Cardiac septum (tissue), 1 donor: ENCODE results near the gene GSG1L. TPM values are rescaled to one million over a fixed set of nuclear protein-coding genes. Genes with fewer than 3 reads are reported as not detected.

Source experiments
- DNase-seq: peaks from one replicate; pipeline ENCODE4 v3.0.0-alpha.2; 2020; ENCODE audit warnings: low spot score
- intact Hi-C: fragments of 100-400 bp; cut with DNase I; formaldehyde crosslinking; loops from one replicate; pipeline ENCODE4 v1.14.0; 2022
- long read RNA-seq: library from polyadenylated mRNA; unstranded; transcript quantifications from one replicate; pipeline ENCODE4 v2.0.0, GENCODE V29; 2021
- total RNA-seq: library from RNA; stranded (reverse); fragmentation: NEBNext Ultra II Directional; extraction: Animal tissue kit (Norgen Biotek cat#: 25700); gene quantifications from one replicate; pipeline ENCODE4 v1.2.1, GENCODE V29; 2021
- donor health status: DM: no; HTN: no; CAD: no.

The GSG1L gene
- total RNA-seq = 8.0 TPM
- long read RNA-seq, full-length matches to known transcripts = 4 of 10 reads
- long read RNA-seq, partial matches to known transcripts = 1 of 10 reads
- long read RNA-seq, other reads (novel, unspliced or antisense) = 5 of 10 reads

- DNase-seq = no peak
- intact Hi-C loops = loop anchor here (2.0 kb wide), 1 partner anchor 91 kb away; no protein-coding TSS in a partner anchor
Observed at GRCh38 chr16:28063591-28064061, at the start of gene GSG1L. Gene GSG1L (minus strand): TSS chr16:28063714. CDS start chr16:28063424, 290 bp downstream.

DNA sequence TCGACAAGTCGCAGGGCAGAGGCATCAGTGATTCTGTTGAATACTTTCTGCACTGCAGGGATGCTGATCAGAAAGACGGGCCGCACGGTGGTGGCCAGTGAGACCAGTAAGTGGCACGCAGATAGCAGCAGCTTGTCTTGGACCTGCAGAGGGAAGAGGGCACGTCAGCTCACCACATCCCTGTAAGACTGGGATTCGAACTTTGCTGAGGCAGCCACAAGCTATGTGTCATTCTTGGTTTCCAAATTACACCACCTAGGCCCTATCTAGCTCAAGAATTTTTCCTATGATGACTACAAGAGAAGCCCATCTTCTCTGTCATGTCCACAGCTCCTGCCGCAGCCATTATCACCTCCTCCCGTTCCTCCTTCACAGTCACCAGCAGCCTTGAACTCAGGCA, 49.4 kb upstream of the GSG1L start:
- DNase-seq = no peak
- intact Hi-C loops = no loop called here

DNA sequence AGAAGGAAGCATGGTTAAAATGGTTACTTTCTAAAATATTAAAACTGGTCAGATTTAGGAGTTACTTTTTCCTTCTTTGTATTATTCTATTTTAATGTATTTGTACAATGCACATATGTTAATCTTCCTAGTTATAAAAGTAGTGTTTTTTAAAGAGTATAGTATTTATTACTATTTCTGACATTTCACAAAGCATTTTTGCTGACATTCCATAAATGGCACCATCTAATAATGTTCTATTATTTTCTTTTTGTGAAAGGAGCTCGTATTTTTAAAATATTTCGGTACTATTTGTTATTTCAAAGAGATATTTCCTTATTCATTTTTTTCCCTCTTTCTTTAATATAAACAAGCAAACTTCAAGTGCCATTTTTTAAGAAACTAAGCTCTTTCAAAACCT, 47.5 kb upstream of the GSG1L start:
- DNase-seq = no peak
- intact Hi-C loops = no loop called here

- DNase-seq = no peak
- intact Hi-C loops = no loop called here
Observed at GRCh38 chr16:28110479-28110878, 47.0 kb upstream of the GSG1L start.

DNA sequence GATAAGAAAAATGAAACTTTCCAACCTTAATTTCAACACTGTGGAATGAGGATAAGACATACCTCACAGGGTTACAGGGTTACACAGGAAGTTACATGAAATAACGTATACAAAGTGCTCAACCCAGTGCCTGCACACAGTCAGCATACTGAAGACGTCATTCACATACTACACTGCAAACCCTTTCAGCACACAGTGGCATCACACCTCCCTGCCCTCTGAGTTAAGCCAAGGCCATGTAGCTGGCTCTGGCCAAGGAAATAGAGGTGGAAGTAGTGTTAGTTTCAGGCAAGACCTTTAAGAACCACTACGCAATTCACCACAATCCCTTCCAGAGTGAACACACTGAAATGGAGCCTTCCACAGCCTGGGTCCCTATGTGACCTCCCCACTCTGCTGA, 46.6 kb upstream of the GSG1L start:
- intact Hi-C loops = no loop called here
- DNase-seq = no peak

- intact Hi-C loops = no loop called here
Observed at GRCh38 chr16:28108590-28109247, 45.2 kb upstream of the GSG1L start.

DNA sequence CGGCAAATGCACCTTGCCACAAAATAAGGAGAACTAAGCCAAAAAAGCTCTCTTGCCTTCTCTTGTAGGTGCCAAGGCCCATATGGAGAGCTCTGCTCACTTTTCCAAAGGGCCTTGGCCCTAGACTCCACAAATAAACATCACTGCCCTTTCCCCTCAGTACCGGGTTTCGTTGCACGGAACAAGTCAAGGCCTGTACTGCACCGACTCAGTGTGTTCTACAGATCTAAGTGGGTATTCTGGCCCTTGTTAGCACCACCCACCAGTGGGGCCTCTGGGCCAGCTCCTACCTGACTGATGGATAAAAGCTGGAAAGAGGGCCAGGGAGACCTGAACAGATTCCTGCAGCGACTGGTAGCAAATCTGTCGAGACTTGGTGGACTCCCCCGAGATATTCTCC, 43.7 kb upstream of the GSG1L start:
- no peak for DNase-seq
- intact Hi-C loops = no loop called here

More at GRCh38 chr16:28108590-28109247, 45.2 kb upstream of the GSG1L start:
- DNase-seq = no peak

- no peak for DNase-seq
- intact Hi-C loops = no loop called here
Observed at GRCh38 chr16:28106467-28107215, 43.1 kb upstream of the GSG1L start.

- intact Hi-C loops = no loop called here
- no peak for DNase-seq
Observed at GRCh38 chr16:28105954-28106353, 42.4 kb upstream of the GSG1L start.

DNA sequence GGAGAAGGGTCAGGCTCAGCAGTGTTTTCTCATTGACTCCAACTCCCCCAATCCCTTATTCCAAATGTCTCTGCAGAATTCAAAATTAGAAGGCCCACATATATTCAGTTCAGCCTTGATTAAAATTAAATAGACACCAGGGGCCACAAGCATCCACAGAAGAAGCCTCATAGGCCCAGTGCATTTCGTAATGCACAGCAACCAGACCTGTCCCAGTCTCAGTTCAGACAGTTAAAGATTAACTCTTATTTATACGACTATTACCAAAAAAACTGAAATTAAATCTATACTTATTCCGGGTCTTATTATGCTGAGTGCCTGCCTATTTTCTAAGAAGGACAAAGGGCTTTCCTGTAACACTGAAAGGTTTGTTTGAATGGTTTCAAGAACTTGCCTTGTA, 41.8 kb upstream of the GSG1L start:
- no peak for DNase-seq
- intact Hi-C loops = no loop called here

DNA sequence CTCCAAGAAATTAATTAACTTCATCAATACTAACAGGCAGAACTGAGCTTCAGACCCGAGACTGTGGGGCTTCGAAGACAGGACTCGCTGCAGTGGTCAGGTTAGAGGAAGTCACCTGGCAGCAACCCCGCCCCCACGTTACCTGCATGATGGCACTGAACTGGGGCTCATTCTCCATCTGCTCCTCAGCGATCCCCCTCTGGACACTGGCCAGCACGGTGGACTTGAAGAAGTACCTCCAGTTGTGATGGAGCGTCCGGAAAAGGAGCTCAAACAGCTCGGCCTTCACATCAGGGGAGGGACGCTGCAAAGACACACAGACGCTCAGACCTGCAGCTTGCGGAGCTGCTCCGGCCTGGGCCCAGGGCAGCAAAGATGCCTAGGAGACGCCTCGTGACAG, 40.9 kb upstream of the GSG1L start:
- intact Hi-C loops = no loop called here
- no peak for DNase-seq

GRCh38 chr16:28103516-28104170, 40.1 kb upstream of the GSG1L start:
- no peak for DNase-seq
- intact Hi-C loops = no loop called here

DNA sequence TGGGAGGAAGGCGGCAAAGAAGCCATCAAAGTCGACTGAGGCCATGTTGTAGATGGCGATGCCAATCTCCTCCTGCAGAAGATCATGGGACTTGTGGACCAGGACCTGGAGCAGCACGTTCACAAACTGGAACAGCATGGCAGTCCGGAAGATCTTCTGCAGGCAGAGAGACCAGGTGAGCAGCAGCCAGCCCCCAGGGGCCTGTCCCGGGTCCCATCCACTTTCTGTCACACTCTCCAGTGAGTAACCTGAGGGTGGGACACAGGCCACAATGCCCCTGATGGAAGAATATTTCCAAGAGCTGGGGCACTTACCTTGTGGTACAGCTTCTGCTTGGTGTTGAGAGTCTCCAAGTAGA, 38.0 kb upstream of the GSG1L start:
- DNase-seq = no peak
- intact Hi-C loops = no loop called here

- peak; percentile 63 for DNase-seq
- intact Hi-C loops = no loop called here
Observed at GRCh38 chr16:28100810-28101532, 37.5 kb upstream of the GSG1L start.

DNA sequence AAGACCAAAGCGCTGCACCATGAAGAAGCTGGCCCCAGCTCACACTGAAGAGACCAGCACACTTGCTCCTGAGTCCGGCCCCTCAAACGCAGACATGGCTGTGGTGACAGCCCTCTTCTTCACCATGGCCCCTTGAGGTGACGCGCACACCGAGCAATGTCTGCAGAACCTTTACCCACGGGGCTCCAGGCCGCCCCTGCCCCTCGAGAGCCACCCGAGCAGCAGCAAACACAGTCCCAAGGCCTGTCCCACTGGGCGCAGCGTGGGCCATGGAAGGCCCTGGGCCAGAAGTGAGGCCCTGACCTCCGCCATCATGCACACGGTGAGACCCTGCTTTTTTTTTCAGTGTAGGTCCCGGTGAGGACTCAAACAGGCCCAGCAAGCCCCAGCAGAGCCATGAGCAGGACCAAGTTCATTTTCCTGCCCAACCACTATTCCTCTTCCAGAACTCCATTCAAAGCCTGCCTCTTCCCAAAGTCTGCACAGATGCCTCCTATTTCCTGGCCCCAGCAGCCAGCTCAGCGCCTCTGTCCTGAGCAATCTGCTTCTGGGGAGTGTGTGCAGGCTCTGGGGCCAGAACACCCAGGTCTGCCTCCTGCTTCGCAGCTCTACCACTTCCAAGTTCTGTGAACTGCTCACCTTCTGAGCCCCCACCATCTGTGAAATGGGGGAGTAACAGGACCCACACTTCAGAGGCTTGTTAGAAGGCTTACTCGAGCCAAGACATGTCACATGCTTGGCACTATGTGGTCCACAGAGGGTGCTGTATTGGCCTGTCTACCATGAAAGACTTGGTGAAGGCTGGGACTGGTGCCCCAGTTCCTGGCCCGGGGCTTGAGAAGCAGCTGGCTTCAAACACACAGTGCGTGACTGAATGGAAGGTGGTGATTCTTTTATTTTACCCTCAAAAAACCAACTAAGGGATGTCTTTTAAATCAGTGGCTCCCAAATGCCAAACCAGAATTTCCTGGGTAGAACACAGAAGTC, 35.7 kb upstream of the GSG1L start:
- peak; percentile 63 for DNase-seq
- intact Hi-C loops = no loop called here

DNA sequence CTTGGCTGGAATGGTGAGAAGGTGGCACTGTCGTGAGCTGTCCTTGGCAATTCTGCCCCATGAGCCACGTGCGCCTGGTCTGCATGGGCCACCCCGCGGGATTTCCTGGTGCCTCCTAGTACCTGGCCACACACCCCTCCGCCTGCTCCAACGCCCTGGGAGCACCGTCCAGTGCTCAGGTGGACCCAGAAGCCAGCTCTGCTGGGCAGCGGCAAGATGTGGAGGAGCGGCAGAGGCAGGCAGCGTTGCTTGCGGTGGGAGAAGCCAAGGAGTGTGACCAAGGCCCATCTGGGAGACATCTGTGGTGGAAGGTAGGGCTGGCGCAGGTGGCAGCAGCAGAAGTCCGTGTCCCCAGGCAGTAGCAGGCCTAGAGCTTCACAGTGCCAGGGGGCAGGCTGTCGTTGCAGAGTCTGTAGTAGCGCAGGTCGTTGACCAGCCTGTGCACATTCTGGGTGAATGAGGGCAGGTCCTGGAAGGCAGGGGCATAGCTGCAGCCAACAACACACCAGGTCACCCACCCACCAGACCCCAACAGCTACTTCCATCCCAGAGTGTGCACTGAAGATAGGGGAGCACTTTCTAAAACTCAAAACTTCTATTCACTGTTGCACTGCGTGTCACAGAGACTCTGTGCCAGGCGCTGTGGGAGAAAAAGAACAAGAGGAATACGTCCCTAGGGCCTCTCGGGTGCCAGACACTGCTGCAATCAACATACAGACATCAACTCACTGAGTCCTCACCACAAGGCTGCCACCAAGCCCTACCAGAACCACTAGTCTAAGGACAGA, 34.9 kb upstream of the GSG1L start:
- intact Hi-C loops = no loop called here
- peak; percentile 59 for DNase-seq

DNA sequence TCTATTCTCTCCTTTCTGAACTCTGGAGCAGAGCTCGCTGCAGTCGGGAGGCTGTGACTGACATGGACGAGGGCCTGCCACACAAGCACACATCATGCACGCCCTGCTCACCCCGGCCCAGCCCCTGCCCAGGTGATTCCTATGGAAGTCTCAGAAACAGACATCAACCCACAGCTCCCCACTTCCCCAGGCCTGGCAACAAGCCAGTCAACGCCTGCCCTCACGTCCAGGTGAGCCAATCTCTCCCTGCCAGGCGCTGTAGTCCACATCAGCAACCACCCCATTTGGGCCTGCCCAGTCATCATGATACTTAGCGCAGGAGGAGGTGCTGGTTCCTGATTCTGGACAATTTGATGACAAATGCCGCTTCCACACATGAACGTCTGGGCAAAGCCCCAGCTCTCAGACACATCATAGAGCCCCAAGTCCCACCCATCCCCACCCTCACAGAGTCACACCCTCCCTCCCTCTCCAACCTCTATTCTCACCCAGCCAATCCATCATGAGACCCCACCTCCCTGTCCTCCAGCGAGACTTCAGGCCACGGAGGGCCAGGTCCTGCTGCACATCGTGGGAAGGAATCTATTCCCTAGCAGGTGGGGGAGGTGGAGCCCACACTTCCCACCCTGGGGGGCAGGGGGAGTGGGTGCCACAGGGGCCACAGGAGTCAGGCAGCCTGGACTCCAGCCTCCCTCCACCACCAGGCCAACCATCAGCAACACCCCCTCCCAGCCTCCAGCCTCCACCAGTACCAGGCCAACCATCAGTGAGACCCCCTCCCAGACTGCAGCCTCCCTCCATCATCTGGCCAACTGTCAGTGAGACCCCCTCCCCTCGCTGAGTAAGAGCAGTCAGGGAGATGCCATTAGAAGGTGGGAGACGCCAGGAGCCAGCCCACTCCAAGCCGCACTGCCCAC, 33.7 kb upstream of the GSG1L start:
- intact Hi-C loops = no loop called here
- DNase-seq = peak; percentile 72
